ELR (cell line): ENCODE results near the gene AGTPBP1.
A peak's percentile ranks its signal among the peaks of the same experiment; 100 is the strongest.
"Not testable (repeated sequence)": the region's sequence is repeated elsewhere in the genome, so short reads cannot be mapped to it uniquely, and the experiment has no call there.

Experiments used
- DNase-seq: peaks from one replicate; pipeline ENCODE4 v3.0.0-alpha.2; 2015; ENCODE audit warnings: low read depth

The AGTPBP1 gene

DNA sequence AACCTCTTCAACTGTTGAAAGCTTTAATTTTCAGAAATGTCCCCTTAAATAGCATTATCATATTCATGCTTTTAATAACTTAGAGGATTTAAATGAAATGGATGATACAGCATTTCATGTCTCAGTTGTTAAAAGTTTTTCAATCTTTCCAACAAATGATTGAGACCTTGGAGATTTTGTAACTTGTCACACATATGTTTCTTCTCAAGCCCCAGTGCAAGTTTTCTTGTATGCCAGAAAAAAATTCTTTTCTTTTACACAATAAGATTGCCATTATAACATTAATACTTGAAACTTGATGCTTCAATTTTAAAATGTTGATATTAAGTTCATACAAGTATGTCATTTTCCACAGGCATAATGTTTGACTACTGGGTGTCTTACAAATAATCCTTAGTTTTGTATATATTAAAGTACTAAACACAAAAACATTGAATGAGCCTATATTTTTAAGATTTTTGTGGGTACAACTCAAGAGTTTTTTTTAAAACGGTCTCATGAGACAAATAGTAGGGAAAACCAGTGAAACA lies 124.5 kb downstream of the AGTPBP1 start:
- no peak for DNase-seq

DNA sequence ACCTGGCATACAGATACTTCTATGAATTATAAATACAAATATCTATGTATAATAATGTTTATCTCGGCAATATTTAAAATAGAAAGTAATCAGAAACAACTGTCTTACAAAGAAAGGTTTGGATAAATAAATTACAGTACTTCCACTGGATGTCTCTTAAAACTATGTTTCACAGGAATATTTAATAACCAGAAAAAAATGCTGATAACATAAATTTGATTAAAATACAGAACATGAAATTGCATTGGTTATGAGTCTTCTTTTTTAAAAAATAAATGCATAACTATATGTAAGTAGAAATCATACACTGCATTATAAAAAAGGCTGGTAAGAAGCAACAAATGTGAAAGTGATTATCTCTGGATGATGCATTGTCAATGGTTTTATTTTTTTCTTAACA lies 126.0 kb downstream of the AGTPBP1 start:
- no peak for DNase-seq

DNA sequence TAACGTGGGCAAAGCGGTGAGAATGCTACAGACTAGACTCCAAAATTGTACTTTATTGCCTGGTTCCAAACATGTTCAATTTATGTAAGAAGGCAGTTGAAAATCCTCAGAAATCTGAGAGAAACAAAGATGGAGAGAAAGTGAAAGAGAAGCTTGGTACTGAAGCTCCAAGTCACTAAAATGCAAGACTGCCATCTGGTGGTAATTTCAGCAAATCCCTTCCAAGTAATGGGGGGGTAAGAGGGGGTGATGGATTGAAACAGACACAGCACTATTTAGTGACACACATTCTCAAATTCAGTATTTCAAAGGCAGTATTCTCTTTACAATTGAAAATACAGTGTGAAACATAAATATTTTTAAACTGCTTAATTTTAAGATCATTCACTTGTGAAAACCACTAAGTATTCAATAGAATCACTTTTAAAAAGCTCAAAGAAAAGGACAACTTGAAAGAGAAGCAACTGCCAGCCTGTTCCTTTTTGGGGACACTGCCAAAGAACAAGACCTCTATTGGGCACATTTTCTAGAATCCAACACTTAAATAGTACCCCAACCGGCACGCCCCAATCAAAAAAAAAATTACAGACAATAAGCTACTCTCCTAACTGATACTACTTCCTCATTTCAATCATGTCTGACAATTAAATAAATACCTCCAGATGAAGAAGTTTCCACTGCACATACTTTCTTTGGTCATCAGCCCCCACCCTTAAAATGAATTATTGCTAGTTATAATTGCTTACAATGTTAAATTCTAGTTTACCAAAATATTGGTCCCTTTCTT lies 131.5 kb downstream of the AGTPBP1 start:
- DNase-seq: peak; percentile 80

DNA sequence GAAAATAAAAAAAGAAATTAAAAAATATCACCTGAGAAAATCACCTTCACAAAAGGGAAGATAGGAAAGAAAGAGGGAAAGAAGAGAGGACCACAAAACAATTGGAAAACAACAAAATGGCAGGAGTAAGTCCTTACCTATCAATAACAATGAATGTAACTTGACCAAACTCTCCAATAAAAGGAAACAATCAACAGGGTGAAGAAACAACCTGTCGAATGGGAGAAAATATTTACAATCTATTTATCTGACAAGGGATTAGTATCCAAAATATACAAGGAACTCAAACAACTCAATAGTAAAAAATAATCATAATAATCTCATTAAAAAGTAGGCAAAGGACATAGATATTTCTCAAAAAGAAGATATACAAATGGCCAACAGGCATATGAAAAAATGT lies 135.8 kb downstream of the AGTPBP1 start:
- DNase-seq: no peak

DNA sequence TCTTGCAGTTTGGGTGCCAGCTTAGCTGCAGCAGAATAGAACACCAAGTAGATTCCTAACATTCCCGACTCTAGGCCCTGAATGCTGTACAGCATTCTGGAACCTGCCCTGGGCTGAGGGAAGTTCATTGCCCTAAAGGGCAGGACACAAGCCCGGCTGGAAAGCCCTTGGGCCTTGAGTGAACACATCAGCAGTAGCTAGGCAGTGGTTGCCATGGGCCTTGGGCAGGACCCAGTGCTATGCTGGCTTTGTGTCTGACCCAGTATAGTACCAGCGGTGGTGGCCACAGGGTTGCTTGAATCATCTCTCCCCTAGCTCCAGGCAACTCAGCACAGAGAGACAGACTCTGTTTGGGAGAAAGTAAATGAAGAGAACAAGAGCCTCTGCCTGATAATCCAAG lies 137.8 kb downstream of the AGTPBP1 start:
- no peak for DNase-seq

DNA sequence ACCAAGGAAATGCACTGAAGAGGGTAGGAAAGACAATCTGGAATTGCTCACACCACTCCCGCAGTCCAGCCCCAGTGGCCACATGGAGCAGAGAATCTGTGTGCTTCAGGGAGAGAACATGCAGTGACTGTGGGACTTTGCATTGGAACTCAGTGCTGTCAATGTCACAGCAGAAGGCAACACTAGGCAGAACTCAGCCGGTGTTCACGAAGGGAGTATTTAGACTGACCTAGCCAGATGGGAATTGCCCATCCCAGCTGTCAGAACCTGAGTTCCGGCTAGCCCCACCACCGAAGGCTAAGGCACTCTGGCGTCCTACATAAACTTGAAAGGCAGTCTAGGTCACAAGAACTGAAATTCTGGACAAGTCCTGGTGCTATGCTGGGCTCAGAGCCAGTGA lies 139.0 kb downstream of the AGTPBP1 start:
- DNase-seq: no peak

DNA sequence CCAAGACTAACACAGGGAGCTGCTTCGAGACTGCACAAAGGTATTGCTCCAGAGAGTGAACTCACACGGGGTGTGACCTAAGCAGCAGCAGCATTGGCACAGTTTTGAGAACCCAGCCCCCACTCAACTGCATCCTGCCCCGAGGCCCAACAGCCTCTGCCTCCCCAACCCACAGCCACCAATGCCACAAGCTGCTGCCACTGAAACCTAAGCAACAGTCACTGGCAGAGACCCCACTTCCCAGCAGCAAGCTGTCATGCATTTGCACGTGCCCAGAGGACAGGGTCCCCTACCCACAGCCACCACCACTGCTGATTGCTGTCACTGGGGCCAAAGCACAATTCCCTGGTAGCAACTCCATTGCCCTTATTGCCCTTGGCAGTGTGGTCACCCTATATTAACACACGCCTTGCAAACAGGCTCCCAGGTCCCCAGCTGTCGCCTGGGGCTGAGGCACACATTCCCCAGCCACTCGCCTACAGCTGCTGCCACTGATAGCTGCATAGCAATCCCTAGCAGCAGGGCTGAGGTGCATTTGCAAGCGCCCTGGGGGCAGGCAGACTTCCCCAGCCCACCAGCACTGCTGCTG lies 141.0 kb downstream of the AGTPBP1 start:
- DNase-seq: no peak

DNA sequence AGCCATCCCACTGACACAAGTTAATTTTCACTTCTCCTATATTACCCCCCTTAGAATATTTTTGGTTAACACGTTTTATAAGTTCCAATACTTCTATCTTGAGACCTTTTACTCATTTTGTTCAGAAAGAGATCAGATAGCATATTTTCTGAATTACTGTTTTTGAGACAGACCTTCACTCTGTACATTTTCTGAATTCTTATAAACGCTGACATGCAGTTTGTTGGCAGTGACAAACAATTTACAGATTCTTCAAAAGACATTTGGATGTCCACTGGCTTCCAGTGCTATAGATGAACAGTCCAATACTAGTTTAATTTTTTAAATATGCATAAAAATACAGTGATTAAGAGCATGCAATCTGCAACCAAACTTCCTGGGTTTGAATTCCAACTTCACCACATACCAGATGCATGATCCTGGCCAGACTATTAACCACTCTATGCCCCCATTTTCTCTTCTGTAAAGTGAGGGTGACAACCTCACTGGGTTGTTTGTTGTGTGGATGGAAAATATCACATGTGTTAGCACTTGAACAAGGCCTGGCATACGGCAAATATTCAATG lies 142.1 kb downstream of the AGTPBP1 start:
- DNase-seq: peak; percentile 17

DNA sequence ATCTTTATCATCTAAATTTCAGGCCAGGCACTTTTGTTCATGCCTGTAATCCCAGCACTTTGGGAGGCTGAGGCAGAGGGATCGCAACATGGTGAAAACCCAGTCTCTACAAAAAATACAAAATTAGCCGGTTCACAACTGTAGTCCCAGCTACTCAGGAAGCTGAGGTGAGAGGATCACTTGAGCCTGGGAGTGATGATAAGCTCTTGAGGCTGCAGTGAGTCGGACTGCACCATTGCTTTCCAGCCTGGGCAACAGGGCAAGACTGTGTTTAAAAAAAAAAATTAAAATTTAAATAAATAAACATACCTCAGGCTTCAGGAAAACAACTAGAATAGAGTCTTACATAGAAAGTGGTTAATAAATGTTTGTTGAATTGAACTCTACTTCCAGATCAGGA lies 147.4 kb downstream of the AGTPBP1 start:
- DNase-seq: no peak

DNA sequence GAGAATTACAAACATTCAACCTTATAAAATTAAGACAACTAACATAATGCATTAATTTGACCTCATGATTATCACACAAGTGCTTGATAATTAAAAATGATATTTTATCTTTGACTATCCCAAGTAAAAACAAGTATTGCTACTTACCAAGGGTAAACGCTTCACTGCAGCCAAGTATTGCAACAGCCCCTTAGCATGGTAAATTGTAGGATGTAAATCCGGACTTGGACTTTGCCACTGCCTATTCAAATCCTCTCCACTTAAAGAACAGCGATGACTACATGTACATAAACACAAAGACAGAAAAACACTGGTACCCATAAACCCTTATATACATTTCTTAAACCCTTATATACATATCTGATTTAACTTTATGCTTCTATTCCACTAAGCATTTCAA lies 155.1 kb downstream of the AGTPBP1 start:
- no peak for DNase-seq

DNA sequence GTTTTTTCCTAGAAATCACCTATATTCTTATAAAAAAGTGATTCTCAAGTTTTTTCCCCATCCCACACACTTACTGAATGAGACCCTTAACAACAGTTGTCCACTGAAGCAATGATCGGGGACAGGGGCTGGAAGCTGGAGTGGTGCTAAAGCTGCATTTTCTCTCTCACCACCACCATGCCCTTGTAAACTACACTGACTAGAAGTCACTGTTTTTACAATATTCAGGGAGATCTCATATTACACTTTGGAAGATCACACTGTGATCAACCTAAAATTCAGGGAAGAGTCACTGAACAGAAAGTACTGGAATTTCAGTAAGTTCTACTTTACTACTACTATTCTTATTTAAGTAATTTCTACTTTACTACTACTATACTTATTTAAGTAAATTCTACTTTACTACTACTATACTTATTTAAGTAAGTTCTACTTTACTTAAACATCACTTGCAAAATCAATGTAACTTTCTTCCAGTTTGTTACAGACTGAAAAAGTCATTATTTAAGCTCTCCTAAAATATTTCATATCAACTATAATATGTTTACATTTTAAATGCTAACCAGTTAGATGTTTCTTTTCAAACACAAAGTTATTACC lies 164.3 kb downstream of the AGTPBP1 start:
- DNase-seq: no peak

DNA sequence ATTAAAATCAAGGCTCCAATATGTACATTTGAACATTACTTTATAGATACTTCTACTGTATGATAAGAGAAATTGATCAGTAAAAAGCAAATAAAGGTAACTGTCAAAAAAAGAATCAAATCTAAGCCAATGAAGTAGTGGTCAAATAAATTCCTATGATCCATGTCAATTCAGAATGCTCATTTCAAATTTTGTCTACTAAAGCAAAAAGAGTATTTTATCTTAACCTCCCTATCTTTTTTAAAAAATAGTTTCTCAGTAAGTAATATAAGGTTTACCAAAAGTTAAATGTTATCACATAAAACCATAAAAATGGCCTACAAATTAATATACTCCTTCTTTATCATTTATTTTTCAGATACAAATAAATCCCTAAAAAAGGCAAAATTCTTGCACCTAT lies 165.9 kb downstream of the AGTPBP1 start:
- no peak for DNase-seq

DNA sequence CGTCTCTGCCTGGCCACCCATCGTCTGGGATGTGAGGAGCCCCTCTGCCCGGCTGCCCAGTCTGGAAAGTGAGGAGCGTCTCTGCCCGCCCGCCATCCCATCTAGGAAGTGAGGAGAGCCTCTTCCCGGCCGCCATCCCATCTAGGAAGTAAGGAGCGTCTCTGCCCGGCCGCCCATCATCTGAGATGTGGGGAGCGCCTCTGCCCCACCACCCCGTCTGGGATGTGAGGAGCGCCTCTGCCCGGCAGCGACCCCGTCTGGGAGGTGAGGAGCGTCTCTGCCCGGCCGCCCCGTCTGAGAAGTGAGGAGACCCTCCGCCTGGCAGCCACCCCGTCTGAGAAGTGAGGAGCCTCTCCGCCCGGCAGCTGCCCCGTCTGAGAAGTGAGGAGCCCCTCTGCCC lies 168.2 kb downstream of the AGTPBP1 start:
- not testable (repeated sequence) for DNase-seq

DNA sequence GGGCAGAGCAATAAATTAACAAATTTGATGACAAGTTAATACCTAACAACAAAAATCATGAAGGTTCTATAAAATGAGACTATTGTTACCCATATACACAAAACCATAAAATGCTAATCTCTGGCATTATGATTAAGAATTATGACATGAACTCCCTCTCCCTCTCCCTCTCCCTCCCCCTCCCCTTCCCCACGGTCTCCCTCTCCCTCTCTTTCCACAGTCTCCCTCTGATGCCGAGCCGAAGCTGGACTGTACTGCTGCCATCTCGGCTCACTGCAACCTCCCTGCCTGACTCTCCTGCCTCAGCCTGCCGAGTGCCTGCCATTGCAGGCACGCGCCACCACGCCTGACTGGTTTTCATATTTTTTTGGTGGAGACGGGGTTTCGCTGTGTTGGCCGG lies 168.8 kb downstream of the AGTPBP1 start:
- not testable (repeated sequence) for DNase-seq

DNA sequence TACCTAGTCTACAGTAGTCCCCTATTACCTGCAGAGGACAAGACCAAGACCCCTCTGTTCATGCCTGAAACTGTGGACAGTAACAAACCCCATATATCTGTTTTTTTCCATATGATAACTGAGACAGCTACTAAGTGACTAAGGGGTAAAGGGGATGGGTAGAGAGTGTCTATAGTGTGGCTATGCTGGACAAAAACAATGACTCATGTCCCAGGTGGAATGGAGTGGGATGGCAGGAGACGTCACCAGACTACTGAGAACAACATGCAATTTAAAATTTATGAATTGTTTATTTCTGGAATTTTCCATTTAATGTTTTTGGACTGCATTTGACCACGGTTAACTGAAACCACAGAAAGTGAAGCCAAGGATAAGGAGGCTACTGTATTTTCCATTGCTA lies 171.8 kb downstream of the AGTPBP1 start:
- peak; percentile 34 for DNase-seq

DNA sequence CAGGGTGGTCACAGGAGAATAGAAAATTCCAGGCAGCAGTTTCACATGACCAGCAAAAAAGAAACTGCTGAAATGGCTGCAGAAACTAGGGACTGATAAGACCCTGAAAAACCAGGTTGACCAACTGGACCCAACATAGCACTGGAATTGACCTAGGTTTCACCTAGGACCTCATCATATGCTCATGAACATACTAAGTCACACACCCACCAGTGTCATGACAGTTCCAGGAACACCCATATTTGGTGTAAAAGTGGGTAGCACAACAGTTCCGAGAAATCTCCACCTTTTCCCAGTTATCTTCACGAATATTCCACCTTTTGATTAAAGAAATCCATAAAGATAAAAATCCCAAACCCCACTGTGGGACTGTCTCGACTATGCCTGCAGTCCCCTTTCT lies 182.2 kb downstream of the AGTPBP1 start:
- DNase-seq: no peak

DNA sequence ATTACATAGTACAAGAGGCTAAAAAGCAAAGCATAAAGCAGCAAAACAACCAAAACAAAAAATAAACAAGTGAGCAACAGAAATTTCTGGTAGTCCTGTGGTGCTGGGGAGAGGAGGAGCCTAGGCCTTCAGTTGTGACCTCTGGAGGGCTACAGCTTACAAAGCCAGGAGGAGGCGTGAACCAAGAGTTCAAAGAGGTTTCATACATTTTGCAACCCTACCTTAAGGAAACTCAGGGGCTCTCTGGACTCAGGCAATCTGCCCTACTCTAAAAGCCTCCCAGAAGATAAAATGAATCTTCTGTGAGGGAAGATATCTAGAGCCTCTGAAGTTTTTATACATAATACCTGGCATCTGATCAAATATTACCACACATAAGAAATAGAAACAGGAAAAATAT lies 187.4 kb downstream of the AGTPBP1 start:
- DNase-seq: no peak

DNA sequence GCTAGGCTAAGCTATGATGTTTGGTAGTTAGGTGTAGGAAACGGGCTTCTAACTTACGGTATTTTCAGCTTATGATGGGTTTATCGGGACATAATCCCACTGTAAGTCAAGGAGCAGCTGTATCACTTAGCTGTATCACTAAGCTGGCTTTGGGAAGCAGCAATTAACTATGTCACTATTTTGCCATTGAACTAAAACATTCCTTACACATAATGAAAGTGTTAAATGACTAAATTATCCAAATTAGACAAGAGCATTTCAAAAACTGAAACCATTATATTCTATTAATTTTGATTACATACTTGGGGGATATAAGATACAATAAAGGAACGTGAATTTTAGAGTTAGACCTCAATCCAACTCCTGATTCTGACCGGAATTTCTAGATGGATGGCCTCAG lies 188.3 kb downstream of the AGTPBP1 start:
- no peak for DNase-seq

DNA sequence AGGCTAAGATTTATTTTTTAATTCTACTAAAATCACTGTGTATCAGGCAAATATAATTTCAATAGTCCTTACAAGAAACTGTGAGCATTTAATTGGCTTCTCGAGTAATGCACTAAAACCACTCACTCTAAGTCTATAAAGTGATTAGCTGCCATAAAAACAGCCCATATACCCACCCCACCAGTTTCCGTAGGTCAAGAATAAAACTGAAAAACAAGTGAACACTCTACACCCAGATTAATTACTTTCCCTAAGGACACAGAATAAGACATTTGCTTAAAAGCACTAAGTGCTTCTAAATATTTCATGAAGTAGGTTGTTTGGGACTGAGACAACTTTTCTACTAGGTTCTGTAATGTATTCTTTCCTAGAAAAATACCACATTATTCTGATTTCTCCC lies 194.2 kb downstream of the AGTPBP1 start:
- DNase-seq: no peak

DNA sequence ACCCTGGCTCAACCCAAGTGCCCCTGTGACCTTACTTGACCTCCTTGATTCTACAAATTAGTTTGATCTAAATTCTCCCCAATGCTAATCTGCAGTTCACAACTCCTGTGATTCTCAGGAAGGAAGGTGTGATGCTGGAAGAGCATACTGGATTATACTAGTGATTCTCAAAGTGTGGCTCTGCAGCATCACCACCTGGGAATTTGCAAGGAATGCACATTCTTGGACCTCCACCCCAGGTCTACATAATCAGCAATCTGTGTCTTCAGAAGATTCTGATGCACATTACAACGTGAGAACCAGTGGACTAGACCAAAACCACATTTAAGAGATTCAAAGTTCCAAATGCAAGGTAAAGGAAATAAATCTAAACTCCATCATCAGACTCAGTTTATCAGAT lies 198.6 kb downstream of the AGTPBP1 start:
- DNase-seq: no peak

DNA sequence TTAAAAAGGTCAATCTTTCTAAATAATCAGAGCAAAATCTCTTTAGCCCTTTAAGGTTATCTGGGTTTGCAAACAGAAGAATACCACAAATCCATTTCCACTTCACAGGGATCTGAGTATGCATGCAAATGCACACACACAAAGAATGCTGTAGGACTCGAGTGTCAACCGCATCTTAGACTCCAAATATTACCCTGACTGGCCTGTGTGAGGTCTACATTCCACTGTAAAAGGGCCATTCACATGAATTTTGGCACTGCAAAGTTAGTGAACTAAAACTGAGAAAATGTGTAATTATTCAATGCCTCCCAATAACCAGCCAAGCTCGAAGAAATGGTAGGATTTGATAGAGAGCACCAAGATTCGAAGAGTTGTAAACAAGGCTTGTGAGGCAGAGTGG lies 199.9 kb downstream of the AGTPBP1 start:
- DNase-seq: no peak

DNA sequence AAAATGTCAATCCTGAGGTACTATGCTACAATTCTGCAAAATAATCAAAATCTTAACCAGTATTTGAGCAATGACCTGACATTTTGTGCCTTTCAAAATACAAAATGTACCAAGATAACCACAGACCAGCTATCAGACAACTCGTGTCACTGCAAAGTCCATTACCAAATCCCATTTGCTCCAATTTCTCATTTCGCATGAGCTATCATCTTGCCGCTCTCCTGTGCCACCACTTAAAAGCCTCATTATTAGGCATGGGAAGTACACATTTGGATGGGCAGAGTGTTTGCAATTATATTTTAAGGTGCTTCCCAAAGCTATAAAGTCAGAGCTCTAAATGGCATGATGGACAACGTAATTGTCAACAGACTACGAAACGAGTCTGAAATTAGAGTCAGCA lies 205.2 kb downstream of the AGTPBP1 start:
- DNase-seq: no peak

DNA sequence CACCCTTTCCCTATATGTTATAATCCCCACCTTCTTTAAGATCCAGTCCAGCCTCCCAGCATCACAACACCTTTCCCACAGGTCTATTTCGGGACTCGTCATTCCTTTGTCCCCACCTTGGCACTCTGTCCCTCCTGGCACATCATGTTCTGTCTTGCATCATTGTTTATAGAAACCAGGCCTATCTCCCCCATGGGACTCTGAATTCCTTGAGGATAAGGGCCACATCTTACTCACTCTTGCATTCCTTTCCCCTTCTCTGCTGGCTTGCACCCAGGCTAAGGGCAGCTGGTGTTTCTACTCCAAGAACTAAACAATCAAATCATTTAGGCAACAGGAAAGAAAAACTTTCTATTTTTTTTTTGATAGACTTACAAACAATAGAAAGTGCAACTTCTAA lies 205.7 kb downstream of the AGTPBP1 start:
- peak; percentile 6 for DNase-seq
